Activated CD4-positive, alpha-beta memory T cell treated with anti-CD3 and anti-CD28 coated beads for 36 hours (primary cell): ENCODE data around the gene RAB3IL1. TPM values are rescaled to one million over a fixed set of nuclear protein-coding genes. Genes with fewer than 3 reads are reported as not detected.

Experiments used
- CTCF ChIA-PET: fragments of 350-600 bp; sonication (Branson Sonifier 250); formaldehyde crosslinking; loops from one replicate; lab custom pipeline; 2021; ENCODE audit warnings: antibody characterized with exemption, inconsistent platforms; lab: Charles Lee
- POLR2A ChIA-PET: fragments of 350-600 bp; sonication (Branson Sonifier 250); formaldehyde crosslinking; loops from one replicate; lab custom pipeline; 2021; ENCODE audit warnings: antibody characterized with exemption; lab: Charles Lee
- DNase-seq: peaks from one replicate; pipeline ENCODE4 v3.0.0-alpha.2; 2020
- H3K27ac Mint-ChIP-seq: one replicate; pipeline ENCODE4 v1.8.0; 2021; ENCODE audit warnings: mixed read lengths
- H3K27me3 Mint-ChIP-seq: one replicate; pipeline ENCODE4 v1.8.0; 2021; ENCODE audit warnings: mixed read lengths
- H3K36me3 Mint-ChIP-seq: one replicate; pipeline ENCODE4 v1.8.0; 2021; ENCODE audit warnings: mixed read lengths
- H3K4me1 Mint-ChIP-seq: one replicate; pipeline ENCODE4 v1.8.0; 2021; ENCODE audit warnings: low read depth, mixed read lengths
- H3K4me3 Mint-ChIP-seq: one replicate; pipeline ENCODE4 v1.8.0; 2021; ENCODE audit warnings: mild to moderate bottlenecking, mixed read lengths
- H3K9me3 Mint-ChIP-seq: one replicate; pipeline ENCODE4 v1.8.0; 2021; ENCODE audit warnings: mixed read lengths
- intact Hi-C: fragments of 100-400 bp; cut with micrococcal nuclease; formaldehyde crosslinking; loops from one replicate; pipeline ENCODE4 v1.15.1; 2023
- total RNA-seq, 2 experiments: library from RNA; stranded (reverse); gene quantifications; one replicate each; pipeline ENCODE4 v1.2.3, GENCODE V29; 2021

Gene RAB3IL1
- total RNA-seq, 2 experiments from 2014 or later, result 0.10 to 0.21 TPM

- POLR2A ChIA-PET, result no interaction called here
- Mint-ChIP-seq H3K4me3 (no peak overlapping the region), H3K27ac (no peak overlapping the region), H3K27me3 (peaks cover 4% of the 10 kb centered on the region), H3K9me3 (peaks cover 2% of the 10 kb centered on the region), H3K36me3 (no peaks in the 10 kb centered on the region), H3K4me1 (no peaks in the 10 kb centered on the region)
- intact Hi-C loops, result no loop called here
- no peak for DNase-seq
- CTCF ChIA-PET, result interaction anchor here (1.3 to 2.4 kb wide), 4 partner anchors 19 to 195 kb away, joined by 3 to 11 read pairs (median 8); no protein-coding TSS in a partner anchor
Measured at GRCh38 chr11:61928606-61929005, 11.2 kb upstream of the RAB3IL1 start.

- intact Hi-C loops, result no loop called here
- Mint-ChIP-seq H3K36me3 (no peaks in the 10 kb centered on the region), H3K4me1 (no peaks in the 10 kb centered on the region), H3K27me3 (peaks cover 3% of the 10 kb centered on the region), H3K4me3 (no peak overlapping the region), H3K27ac (no peak overlapping the region), H3K9me3 (no peaks in the 10 kb centered on the region)
- ChIA-PET POLR2A (no interaction called here), CTCF (interaction anchor here (0.6 to 2.4 kb wide), 3 partner anchors 28 to 194 kb away, joined by 3 to 11 read pairs (median 3); no protein-coding TSS in a partner anchor)
- no peak for DNase-seq
Measured at GRCh38 chr11:61927501-61927900, 10.1 kb upstream of the RAB3IL1 start.

GRCh38 chr11:61926235-61926634 is 8.9 kb upstream of the RAB3IL1 start:
- Mint-ChIP-seq H3K4me3 (no peak overlapping the region), H3K9me3 (no peaks in the 10 kb centered on the region), H3K27ac (no peak overlapping the region), H3K27me3 (peaks cover 7% of the 10 kb centered on the region), H3K36me3 (no peaks in the 10 kb centered on the region), H3K4me1 (no peaks in the 10 kb centered on the region)
- ChIA-PET CTCF (interaction anchor here (0.6 to 1.8 kb wide), 3 partner anchors 11 to 155 kb away, joined by 3 to 5 read pairs (median 4); no protein-coding TSS in a partner anchor), POLR2A (no interaction called here)
- no peak for DNase-seq
- intact Hi-C loops, result no loop called here

DNA sequence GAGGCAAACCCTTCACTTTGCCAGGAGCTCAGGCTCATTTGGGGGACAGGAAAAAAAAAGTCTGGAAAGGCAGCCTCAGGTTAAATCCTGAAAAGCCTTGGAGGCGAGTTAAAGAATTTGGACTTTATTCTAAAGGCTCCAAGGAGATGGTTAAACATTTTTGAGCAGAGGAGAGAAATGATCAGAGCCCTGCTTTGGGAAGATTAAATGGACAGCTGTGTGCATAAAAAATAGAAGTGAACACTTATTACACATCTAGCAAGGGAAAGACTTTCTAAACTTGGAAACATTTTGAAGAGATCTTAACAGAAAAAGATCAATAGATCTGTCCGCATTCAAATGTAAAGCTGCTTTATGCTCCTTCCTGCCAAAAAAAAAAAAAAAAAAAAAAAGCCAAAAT is 8.4 kb upstream of the RAB3IL1 start:
- H3K4me1 Mint-ChIP-seq, result no peaks in the 10 kb centered on the region
- no peak overlapping the region for H3K27ac Mint-ChIP-seq
- H3K4me3 Mint-ChIP-seq, result no peak overlapping the region
- no peak for DNase-seq
- intact Hi-C loops, result no loop called here
- H3K36me3 Mint-ChIP-seq, result no peaks in the 10 kb centered on the region
- POLR2A ChIA-PET, result no interaction called here
- CTCF ChIA-PET, result interaction anchor here (0.6 to 2.0 kb wide), 4 partner anchors 11 to 156 kb away, joined by 3 to 9 read pairs (median 4); no protein-coding TSS in a partner anchor
- H3K27me3 Mint-ChIP-seq, result peaks cover 8% of the 10 kb centered on the region
- no peaks in the 10 kb centered on the region for H3K9me3 Mint-ChIP-seq

DNA sequence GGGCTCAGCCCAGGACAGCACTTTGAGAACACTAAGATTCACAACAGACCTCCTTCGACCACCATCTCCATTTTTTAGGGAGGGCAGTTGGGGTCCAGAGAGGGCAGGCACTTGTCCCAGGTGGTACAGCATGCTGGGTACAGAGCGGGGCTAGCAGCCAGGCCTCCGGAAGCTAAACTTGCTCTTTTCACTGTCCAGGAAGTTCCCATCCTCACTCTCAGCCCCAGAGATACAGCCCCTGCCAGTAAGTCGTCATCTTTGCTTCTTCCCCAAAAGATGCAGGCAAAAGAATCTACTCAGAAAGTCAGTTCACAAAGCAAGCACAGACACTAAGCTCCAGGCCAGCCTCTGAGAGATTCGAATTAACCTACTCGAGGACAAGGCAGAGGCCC is 6.7 kb upstream of the RAB3IL1 start:
- no peaks in the 10 kb centered on the region for H3K4me1 Mint-ChIP-seq
- ChIA-PET CTCF (interaction anchor here (1.0 to 2.0 kb wide), 3 partner anchors 25 to 184 kb away, joined by 3 to 9 read pairs (median 7); no protein-coding TSS in a partner anchor), POLR2A (interaction anchor here (0.6 kb wide), 1 partner anchor 374 kb away, joined by 3 read pairs; no protein-coding TSS in a partner anchor)
- no peak overlapping the region for H3K27ac Mint-ChIP-seq
- intact Hi-C loops, result no loop called here
- no peaks in the 10 kb centered on the region for H3K36me3 Mint-ChIP-seq
- no peaks in the 10 kb centered on the region for H3K9me3 Mint-ChIP-seq
- H3K27me3 Mint-ChIP-seq, result peaks cover 19% of the 10 kb centered on the region
- no peak for DNase-seq
- H3K4me3 Mint-ChIP-seq, result no peak overlapping the region

DNA sequence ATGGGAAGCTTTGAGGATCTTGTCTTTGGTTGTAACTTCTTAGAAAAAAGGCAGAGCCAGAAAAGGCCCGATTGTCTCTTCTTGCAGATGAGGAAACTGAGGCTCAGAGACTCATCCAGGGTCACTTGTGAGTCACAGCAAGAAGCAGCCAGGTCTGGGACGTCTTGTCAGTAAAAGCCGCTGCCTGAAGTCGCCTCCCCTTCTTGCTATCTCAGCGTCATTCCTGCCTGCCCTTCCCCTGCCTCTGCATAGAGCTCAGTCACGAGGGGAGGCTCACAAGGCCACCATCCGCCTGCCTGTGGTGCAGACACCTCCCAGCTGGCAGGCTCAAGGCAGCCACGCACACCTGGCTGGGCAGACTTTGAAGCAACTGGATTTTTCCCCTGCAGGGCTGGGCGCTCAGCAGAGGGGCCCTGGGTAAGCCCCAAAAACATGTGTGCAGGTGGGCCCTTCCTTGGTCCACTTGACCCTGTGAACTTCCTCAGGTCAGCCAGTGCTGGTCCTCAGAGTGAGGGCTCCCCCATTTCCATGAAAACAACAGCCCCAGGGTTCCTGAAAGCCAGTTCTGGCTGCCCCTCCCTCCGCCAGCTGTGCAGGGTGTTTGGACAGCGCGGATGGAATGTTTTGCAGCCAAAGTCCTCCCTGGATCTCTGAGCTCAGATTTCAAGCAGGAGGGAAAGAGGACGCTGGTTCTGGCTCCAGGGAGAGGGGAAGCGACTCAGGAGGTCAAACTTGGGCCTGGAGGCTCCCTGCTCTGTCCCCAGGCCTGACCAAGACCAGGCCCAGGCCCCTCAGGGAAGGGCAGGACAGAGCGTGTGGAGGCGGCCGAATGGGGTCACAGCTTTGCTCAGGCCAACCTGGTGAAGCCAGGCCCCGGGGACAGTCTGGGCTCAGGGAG is 6.0 kb upstream of the RAB3IL1 start:
- Mint-ChIP-seq H3K27ac (no peak overlapping the region), H3K36me3 (no peaks in the 10 kb centered on the region), H3K9me3 (no peaks in the 10 kb centered on the region), H3K4me1 (no peaks in the 10 kb centered on the region), H3K4me3 (no peak overlapping the region), H3K27me3 (peaks cover 25% of the 10 kb centered on the region)
- POLR2A ChIA-PET, result no interaction called here
- CTCF ChIA-PET, result interaction anchor here (1.0 to 2.0 kb wide), 2 partner anchors 25 to 53 kb away, joined by 3 to 9 read pairs; no protein-coding TSS in a partner anchor
- no peak for DNase-seq
- intact Hi-C loops, result no loop called here

DNA sequence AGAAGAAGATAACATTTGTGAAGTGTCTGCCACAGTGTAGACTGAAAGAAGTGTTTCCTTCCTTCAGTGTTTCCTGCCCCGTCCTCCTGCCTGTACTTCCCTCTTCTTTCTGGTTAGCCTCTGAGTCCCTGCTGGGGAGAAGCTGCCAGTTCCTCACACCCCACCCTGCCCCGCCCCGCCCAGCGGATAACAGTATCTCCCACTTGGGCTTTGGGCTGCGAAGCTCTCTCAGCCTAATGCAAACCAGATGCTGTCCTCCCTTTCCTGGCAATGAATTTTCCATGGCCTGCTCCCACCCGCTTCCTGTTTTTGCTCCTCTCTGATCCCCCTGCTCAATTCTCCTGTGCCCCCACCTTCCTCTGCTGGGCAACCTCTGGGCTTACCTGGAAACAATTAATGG is 5.2 kb upstream of the RAB3IL1 start:
- Mint-ChIP-seq H3K4me3 (no peak overlapping the region), H3K27ac (no peak overlapping the region), H3K27me3 (peaks cover 34% of the 10 kb centered on the region), H3K9me3 (no peaks in the 10 kb centered on the region), H3K4me1 (peaks cover 8% of the 10 kb centered on the region), H3K36me3 (no peaks in the 10 kb centered on the region)
- POLR2A ChIA-PET, result no interaction called here
- CTCF ChIA-PET, result no interaction called here
- intact Hi-C loops, result no loop called here
- DNase-seq, result no peak

GRCh38 chr11:61921446-61921845 is 4.1 kb upstream of the RAB3IL1 start:
- POLR2A ChIA-PET, result no interaction called here
- H3K27me3 Mint-ChIP-seq, result peaks cover 37% of the 10 kb centered on the region
- intact Hi-C loops, result no loop called here

GRCh38 chr11:61919705-61920631 is 2.6 kb upstream of the RAB3IL1 start:
- H3K4me1 Mint-ChIP-seq, result peaks cover 9% of the 10 kb centered on the region
- H3K9me3 Mint-ChIP-seq, result no peaks in the 10 kb centered on the region
- DNase-seq, result no peak
- ChIA-PET POLR2A (no interaction called here), CTCF (interaction anchor here (1.6 kb wide), 1 partner anchor 21 kb away, joined by 5 read pairs; no protein-coding TSS in a partner anchor)
- intact Hi-C loops, result no loop called here
- no peaks in the 10 kb centered on the region for H3K36me3 Mint-ChIP-seq
- no peak overlapping the region for H3K4me3 Mint-ChIP-seq
- no peak overlapping the region for H3K27ac Mint-ChIP-seq
- H3K27me3 Mint-ChIP-seq, result peaks cover 45% of the 10 kb centered on the region

More at GRCh38 chr11:61921446-61921845, 4.1 kb upstream of the RAB3IL1 start:
- Mint-ChIP-seq H3K27ac (no peak overlapping the region), H3K4me1 (peaks cover 9% of the 10 kb centered on the region), H3K36me3 (no peaks in the 10 kb centered on the region), H3K9me3 (no peaks in the 10 kb centered on the region), H3K4me3 (no peak overlapping the region)
- CTCF ChIA-PET, result interaction anchor here (0.7 kb wide), 1 partner anchor 187 kb away, joined by 3 read pairs; no protein-coding TSS in a partner anchor
- DNase-seq, result no peak

DNA sequence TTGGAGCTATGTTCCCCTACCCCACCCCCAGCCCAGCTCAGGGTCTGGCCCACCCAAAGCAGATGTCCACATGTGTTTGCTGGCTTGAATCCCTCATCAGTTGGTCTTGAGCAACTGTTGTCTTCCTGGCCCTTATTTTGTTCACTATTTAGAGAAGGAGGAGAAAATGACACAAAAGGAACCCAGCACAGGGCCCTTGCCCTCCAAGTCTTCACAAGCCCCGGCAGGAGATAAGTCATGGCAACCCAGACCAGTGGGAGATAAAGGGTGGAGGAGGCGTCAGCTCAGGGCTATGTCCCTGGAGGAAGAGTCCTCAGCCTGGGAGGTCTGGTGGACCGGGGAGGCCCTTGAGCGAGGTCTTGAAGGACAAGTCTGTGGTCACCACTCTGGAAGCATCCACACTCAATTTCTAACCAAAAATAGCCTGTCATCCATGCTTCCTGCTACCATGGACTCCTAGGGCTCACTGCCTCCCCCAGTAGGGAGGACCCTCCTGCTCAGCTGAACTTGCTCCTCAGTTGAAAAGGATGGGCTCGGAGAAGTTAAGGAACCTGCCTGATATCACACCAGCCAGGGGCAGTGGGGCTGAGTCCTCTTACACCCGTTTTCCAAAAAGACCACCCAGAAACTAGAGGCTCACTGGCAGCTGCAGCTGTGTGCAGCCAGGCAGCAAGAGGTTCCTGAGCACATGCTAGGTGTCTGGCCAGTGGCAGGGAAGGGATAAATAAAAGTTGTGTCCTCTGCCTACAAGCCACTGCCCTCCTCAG is 1.8 kb upstream of the RAB3IL1 start:
- Mint-ChIP-seq H3K27me3 (peaks cover 48% of the 10 kb centered on the region), H3K27ac (no peak overlapping the region), H3K4me1 (peaks cover 9% of the 10 kb centered on the region), H3K4me3 (no peak overlapping the region), H3K36me3 (no peaks in the 10 kb centered on the region), H3K9me3 (no peaks in the 10 kb centered on the region)
- intact Hi-C loops, result no loop called here
- DNase-seq, result no peak
- ChIA-PET CTCF (interaction anchor here (1.0 to 1.6 kb wide), 2 partner anchors 20 to 21 kb away, joined by 3 to 5 read pairs; no protein-coding TSS in a partner anchor), POLR2A (no interaction called here)
